AG10803 (cell line): ENCODE data around the gene ABCB4.

ENCODE experiments used
- DNase-seq: peaks from one replicate; pipeline ENCODE4 v3.0.0; 2010; ENCODE audit warnings: low read depth
- H3K4me3 ChIP-seq: 2 replicates; pipeline ENCODE4 v1.5.1; 2011; ENCODE audit warnings: mild to moderate bottlenecking, low read length, control low read depth
- CTCF ChIP-seq: conservative IDR thresholded peaks from 2 replicates; pipeline ENCODE4 v1.5.1; 2011; ENCODE audit warnings: mild to moderate bottlenecking, low read length, control low read depth, inconsistent platforms

Gene ABCB4

GRCh38 chr7:87499494-87499893 is 24.0 kb upstream of the ABCB4 start:
- H3K4me3 ChIP-seq, result no peak overlapping the region
- TF ChIP-seq CTCF, result no peak
- DNase-seq, result no peak

- no peak for TF ChIP-seq CTCF
- no peak for DNase-seq
- H3K4me3 ChIP-seq, result no peak overlapping the region
Measured at GRCh38 chr7:87498893-87499292, 23.4 kb upstream of the ABCB4 start.

- DNase-seq, result no peak
- H3K4me3 ChIP-seq, result no peak overlapping the region
- no peak for TF ChIP-seq CTCF
Measured at GRCh38 chr7:87497482-87497881, 22.0 kb upstream of the ABCB4 start.

GRCh38 chr7:87495366-87495765 is 19.9 kb upstream of the ABCB4 start:
- DNase-seq, result no peak
- no peak for TF ChIP-seq CTCF
- no peak overlapping the region for H3K4me3 ChIP-seq

- TF ChIP-seq CTCF, result no peak
- no peak for DNase-seq
- no peak overlapping the region for H3K4me3 ChIP-seq
Measured at GRCh38 chr7:87494454-87494853, 19.0 kb upstream of the ABCB4 start.

GRCh38 chr7:87483131-87483530 is 7.7 kb upstream of the ABCB4 start:
- no peak overlapping the region for H3K4me3 ChIP-seq
- TF ChIP-seq CTCF, result no peak
- DNase-seq, result no peak

- TF ChIP-seq CTCF, result no peak
- DNase-seq, result no peak
- H3K4me3 ChIP-seq, result no peak overlapping the region
Measured at GRCh38 chr7:87482115-87482514, 6.6 kb upstream of the ABCB4 start.
